AG09309 (cell line): Measurements from ENCODE around the gene SERINC1.

Source experiments
- DNase-seq: peaks from one replicate; pipeline ENCODE4 v3.0.0-alpha.2; 2010; ENCODE audit warnings: low read depth
- H3K4me3 ChIP-seq: 2 replicates; pipeline ENCODE4 v1.5.1; 2011; ENCODE audit warnings: mild to moderate bottlenecking, low read depth, low read length, moderate library complexity; ENCODE audit not compliant: control insufficient read depth
- TF ChIP-seq, protein P1 (sequence below): IDR thresholded peaks from 2 replicates; pipeline ENCODE4 v1.5.1; 2011; ENCODE audit warnings: mild to moderate bottlenecking, low read depth, low read length, inconsistent platforms; ENCODE audit not compliant: insufficient read depth, control insufficient read depth; ENCODE audit errors: missing control alignments

SERINC1 gene

DNA sequence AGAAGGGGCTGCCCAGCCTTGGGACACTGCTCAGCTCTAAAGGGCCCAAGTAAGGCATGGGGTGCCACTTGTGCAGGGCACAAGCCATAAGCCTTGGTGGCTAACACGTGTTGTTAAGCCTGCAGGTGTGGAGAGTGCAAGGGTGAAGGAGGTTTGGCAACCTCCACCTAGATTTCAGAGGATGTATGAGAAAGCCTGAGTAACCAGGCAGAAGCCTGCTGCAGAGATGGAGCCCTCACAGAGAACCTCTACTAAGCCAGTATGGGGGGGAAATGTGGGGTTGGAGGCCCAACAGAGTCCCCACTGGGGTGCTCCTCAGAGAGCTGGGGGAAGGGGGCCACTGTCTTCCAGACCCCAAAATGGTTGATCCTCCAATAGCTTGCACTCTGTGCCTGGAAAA, 32.6 kb downstream of the SERINC1 start:
- DNase-seq: no peak

DNA sequence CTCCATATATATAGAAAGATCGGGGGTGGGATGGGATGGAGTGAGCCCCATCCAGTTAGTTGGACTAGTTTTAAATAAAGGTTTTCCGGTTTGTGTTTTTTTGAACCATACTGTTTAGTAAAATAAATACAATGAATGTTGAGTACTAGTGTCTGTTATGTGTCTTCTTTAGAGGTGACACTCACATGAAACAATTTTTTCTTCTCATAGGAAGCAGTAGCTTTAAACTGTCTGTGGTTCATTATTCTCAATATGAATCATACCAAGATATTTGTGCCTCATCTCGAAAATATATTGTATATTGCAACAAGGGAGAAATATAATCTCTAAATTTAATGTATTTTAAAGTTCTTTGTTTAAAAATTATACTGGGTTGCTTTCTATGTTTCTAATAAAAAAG, 38.8 kb downstream of the SERINC1 start:
- H3K4me3 ChIP-seq: no peak overlapping the region
- no peak for DNase-seq
- TF ChIP-seq, protein P1, sequence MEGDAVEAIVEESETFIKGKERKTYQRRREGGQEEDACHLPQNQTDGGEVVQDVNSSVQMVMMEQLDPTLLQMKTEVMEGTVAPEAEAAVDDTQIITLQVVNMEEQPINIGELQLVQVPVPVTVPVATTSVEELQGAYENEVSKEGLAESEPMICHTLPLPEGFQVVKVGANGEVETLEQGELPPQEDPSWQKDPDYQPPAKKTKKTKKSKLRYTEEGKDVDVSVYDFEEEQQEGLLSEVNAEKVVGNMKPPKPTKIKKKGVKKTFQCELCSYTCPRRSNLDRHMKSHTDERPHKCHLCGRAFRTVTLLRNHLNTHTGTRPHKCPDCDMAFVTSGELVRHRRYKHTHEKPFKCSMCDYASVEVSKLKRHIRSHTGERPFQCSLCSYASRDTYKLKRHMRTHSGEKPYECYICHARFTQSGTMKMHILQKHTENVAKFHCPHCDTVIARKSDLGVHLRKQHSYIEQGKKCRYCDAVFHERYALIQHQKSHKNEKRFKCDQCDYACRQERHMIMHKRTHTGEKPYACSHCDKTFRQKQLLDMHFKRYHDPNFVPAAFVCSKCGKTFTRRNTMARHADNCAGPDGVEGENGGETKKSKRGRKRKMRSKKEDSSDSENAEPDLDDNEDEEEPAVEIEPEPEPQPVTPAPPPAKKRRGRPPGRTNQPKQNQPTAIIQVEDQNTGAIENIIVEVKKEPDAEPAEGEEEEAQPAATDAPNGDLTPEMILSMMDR: no peak

More for the DNA sequence above, 32.6 kb downstream of the SERINC1 start:
- TF ChIP-seq, protein P1: no peak
- no peak overlapping the region for H3K4me3 ChIP-seq

- no peak for DNase-seq
- H3K4me3 ChIP-seq: no peak overlapping the region
- TF ChIP-seq, protein P1: no peak
Observed at GRCh38 chr6:122431780-122432179, 39.8 kb downstream of the SERINC1 start.

GRCh38 chr6:122429323-122429722, 42.3 kb downstream of the SERINC1 start:
- TF ChIP-seq, protein P1: no peak
- H3K4me3 ChIP-seq: no peak overlapping the region
- no peak for DNase-seq

DNA sequence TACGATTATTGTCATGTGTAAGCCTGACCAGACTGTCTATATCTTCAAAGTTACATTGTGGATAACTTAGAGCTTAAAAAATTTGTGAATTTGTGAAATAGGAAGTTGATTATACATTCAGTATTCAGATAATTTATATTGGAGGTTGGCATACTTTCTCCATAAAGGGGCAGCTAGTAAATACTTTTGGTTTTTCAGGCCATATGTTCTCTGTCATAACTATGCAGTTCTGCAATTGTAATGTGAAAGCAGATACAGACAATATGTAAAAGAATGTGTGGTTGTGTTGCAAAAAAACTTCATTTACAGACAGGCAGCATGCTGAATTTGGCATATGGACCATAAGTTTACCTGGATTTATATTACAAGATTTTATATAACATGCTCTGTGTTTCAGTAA, 42.8 kb downstream of the SERINC1 start:
- TF ChIP-seq, protein P1: no peak
- H3K4me3 ChIP-seq: no peak overlapping the region
- DNase-seq: peak; percentile 13

GRCh38 chr6:122426597-122426996, 45.0 kb downstream of the SERINC1 start:
- H3K4me3 ChIP-seq: no peak overlapping the region
- DNase-seq: no peak
- TF ChIP-seq, protein P1: no peak

DNA sequence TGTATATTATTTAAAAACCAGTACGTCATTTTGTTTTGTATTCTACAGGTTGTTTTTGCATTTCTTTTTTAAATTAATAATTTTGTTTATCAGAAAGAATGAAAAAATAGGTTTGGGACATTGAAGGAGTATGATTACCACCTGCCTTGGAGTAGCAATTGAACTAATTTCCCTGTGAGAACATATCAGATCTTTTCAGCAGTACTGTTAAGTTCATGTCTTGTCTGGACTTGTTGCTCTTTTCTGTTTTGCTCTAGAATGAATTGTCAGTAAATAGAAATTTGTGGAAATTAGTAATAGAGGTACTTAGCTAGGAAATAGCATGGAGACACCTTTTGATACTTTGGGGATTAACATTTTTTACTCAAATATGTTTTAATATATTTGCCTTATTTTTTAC, 47.9 kb downstream of the SERINC1 start:
- DNase-seq: no peak
- TF ChIP-seq, protein P1: no peak
- no peak overlapping the region for H3K4me3 ChIP-seq
